ENCODE results near the gene TRAPPC2L. TPM values are rescaled to one million over a fixed set of nuclear protein-coding genes. Genes with fewer than 3 reads are reported as not detected.

Gene TRAPPC2L
- total and polyA plus RNA-seq, 10 of the 15 experiments (the other 5 are each of a cell fraction or from before 2014, with no cell fraction given): 56.3 to 363 (median 118) TPM

DNA sequence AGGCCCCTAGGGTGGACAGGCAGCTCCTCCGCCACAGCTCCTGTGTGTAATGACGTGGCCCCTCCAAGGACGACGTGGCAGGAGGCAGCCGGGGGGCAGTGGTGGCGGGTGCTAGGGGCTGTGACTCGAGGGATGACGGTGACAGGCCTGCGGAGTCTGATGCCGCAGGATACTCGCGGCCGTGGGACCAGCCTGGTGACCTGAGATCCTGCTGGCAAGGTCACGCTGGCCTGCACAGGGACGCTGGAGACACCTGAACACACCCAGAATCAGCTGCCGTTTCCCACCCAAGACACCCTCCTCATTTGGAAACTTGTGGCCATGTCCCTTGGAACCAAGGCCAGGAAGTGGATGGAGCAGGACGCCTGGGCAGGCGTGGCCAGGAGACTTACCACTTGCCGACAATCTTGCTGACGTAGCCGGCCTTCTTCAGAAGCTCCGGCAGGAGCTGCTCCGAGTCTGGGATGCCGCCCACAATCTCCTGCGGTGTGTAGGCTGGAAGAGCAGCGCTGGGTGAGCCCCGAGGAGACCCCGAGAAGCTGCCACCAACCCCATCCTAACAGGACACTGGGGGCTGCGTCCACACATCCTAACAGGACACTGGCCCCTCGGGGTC lies 16.2 kb upstream of the TRAPPC2L start (continued):
- TF ChIP-seq NFXL1 (IDR thresholded peaks at IDR 0.05; ENCODE audit: borderline replicate concordance) (no peak), CBX5 (IDR thresholded peaks at IDR 0.05; ENCODE audit: low read depth) (no peak), IKZF1 (conservative IDR thresholded peaks at IDR 0.05) (no peak), ZNF622 (IDR thresholded peaks at IDR 0.05) (no peak), BHLHE40 (IDR thresholded peaks at IDR 0.05; ENCODE audit: borderline replicate concordance in 1 of 2, low read depth in 2 of 2, low read length in 1 of 2) (no peak), IRF4 (IDR thresholded peaks at IDR 0.05; ENCODE audit: low read depth, low read length) (no peak), ZNF207 (IDR thresholded peaks at IDR 0.05; ENCODE audit: borderline replicate concordance) (no peak), ZNF24 (IDR thresholded peaks at IDR 0.05) (no peak), JUNB (IDR thresholded peaks at IDR 0.05) (no peak), ESRRA (IDR thresholded peaks at IDR 0.05; ENCODE audit: low read length) (no peak), RUNX3 (IDR thresholded peaks at IDR 0.05; ENCODE audit: low read length) (no peak), E2F4 (IDR thresholded peaks at IDR 0.05; ENCODE audit: low read depth, low read length) (no peak)
- TF ChIP-seq, protein P1, sequence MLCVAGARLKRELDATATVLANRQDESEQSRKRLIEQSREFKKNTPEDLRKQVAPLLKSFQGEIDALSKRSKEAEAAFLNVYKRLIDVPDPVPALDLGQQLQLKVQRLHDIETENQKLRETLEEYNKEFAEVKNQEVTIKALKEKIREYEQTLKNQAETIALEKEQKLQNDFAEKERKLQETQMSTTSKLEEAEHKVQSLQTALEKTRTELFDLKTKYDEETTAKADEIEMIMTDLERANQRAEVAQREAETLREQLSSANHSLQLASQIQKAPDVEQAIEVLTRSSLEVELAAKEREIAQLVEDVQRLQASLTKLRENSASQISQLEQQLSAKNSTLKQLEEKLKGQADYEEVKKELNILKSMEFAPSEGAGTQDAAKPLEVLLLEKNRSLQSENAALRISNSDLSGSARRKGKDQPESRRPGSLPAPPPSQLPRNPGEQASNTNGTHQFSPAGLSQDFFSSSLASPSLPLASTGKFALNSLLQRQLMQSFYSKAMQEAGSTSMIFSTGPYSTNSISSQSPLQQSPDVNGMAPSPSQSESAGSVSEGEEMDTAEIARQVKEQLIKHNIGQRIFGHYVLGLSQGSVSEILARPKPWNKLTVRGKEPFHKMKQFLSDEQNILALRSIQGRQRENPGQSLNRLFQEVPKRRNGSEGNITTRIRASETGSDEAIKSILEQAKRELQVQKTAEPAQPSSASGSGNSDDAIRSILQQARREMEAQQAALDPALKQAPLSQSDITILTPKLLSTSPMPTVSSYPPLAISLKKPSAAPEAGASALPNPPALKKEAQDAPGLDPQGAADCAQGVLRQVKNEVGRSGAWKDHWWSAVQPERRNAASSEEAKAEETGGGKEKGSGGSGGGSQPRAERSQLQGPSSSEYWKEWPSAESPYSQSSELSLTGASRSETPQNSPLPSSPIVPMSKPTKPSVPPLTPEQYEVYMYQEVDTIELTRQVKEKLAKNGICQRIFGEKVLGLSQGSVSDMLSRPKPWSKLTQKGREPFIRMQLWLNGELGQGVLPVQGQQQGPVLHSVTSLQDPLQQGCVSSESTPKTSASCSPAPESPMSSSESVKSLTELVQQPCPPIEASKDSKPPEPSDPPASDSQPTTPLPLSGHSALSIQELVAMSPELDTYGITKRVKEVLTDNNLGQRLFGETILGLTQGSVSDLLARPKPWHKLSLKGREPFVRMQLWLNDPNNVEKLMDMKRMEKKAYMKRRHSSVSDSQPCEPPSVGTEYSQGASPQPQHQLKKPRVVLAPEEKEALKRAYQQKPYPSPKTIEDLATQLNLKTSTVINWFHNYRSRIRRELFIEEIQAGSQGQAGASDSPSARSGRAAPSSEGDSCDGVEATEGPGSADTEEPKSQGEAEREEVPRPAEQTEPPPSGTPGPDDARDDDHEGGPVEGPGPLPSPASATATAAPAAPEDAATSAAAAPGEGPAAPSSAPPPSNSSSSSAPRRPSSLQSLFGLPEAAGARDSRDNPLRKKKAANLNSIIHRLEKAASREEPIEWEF (IDR thresholded peaks at IDR 0.05; ENCODE audit: insufficient replicate concordance, low read depth, low read length): no peak

All from GM12878 (cell line).